ES-I3 (cell line): ENCODE data around the gene PLEKHM2.

Source experiments
- H3K36me3 ChIP-seq: 2 replicates; pipeline ENCODE4 v1.6.1; 2013; ENCODE audit warnings: mild to moderate bottlenecking, low read length, control low read depth, moderate library complexity; ENCODE audit not compliant: insufficient read depth
- H3K4me1 ChIP-seq: 2 replicates; pipeline ENCODE4 v1.6.1; 2013; ENCODE audit warnings: mild to moderate bottlenecking, control low read depth, low read length; ENCODE audit not compliant: insufficient read depth
- H3K9ac ChIP-seq: 2 replicates; pipeline ENCODE4 v1.6.1; 2013; ENCODE audit warnings: low read depth, mild to moderate bottlenecking, low read length, moderate library complexity
- H3K9me3 ChIP-seq: 2 replicates; pipeline ENCODE4 v1.6.1; 2013; ENCODE audit warnings: mild to moderate bottlenecking, low read length, moderate library complexity; ENCODE audit not compliant: control insufficient read depth, insufficient read depth

PLEKHM2 gene

GRCh38 chr1:15668089-15668754, 15.9 kb upstream of the PLEKHM2 start:
- no peaks in the 10 kb centered on the region for H3K36me3 ChIP-seq
- H3K4me1 ChIP-seq: no peaks in the 10 kb centered on the region
- no peak overlapping the region for H3K9ac ChIP-seq
- no peaks in the 10 kb centered on the region for H3K9me3 ChIP-seq

- Histone ChIP-seq H3K9me3 (no peaks in the 10 kb centered on the region), H3K36me3 (no peaks in the 10 kb centered on the region), H3K9ac (no peak overlapping the region), H3K4me1 (no peaks in the 10 kb centered on the region)
Measured at GRCh38 chr1:15669074-15669473, 15.0 kb upstream of the PLEKHM2 start.

GRCh38 chr1:15669864-15670263, 14.3 kb upstream of the PLEKHM2 start:
- Histone ChIP-seq H3K9ac (no peak overlapping the region), H3K4me1 (no peaks in the 10 kb centered on the region), H3K36me3 (no peaks in the 10 kb centered on the region), H3K9me3 (no peaks in the 10 kb centered on the region)

- Histone ChIP-seq H3K9me3 (no peaks in the 10 kb centered on the region), H3K4me1 (no peaks in the 10 kb centered on the region), H3K9ac (no peak overlapping the region), H3K36me3 (no peaks in the 10 kb centered on the region)
Measured at GRCh38 chr1:15671430-15671829, 12.7 kb upstream of the PLEKHM2 start.

GRCh38 chr1:15674386-15675159, 9.5 kb upstream of the PLEKHM2 start:
- Histone ChIP-seq H3K9me3 (peaks cover 7% of the 10 kb centered on the region), H3K36me3 (no peaks in the 10 kb centered on the region), H3K4me1 (no peaks in the 10 kb centered on the region), H3K9ac (no peak overlapping the region)

- no peaks in the 10 kb centered on the region; the same call in 1 of the 2 replicates for H3K4me1 ChIP-seq
- H3K9ac ChIP-seq: no peak overlapping the region
- H3K9me3 ChIP-seq: peaks cover 7% of the 10 kb centered on the region
- H3K36me3 ChIP-seq: no peaks in the 10 kb centered on the region
Measured at GRCh38 chr1:15676010-15676409, 8.1 kb upstream of the PLEKHM2 start.

GRCh38 chr1:15676688-15677661, 7.1 kb upstream of the PLEKHM2 start:
- no peaks in the 10 kb centered on the region for H3K36me3 ChIP-seq
- no peak overlapping the region for H3K9ac ChIP-seq
- peaks cover 7% of the 10 kb centered on the region for H3K9me3 ChIP-seq
- peaks cover 7% of the 10 kb centered on the region; the same call in 1 of the 2 replicates for H3K4me1 ChIP-seq

- H3K4me1 ChIP-seq: peaks cover 7% of the 10 kb centered on the region; the same call in 1 of the 2 replicates
- H3K9me3 ChIP-seq: peaks cover 7% of the 10 kb centered on the region
- H3K36me3 ChIP-seq: no peaks in the 10 kb centered on the region
Measured at GRCh38 chr1:15678578-15678977, 5.5 kb upstream of the PLEKHM2 start.

GRCh38 chr1:15680131-15680530, 4.0 kb upstream of the PLEKHM2 start:
- Histone ChIP-seq H3K4me1 (peaks cover 7% of the 10 kb centered on the region; the same call in 1 of the 2 replicates), H3K36me3 (no peaks in the 10 kb centered on the region), H3K9ac (no peak overlapping the region), H3K9me3 (peaks cover 7% of the 10 kb centered on the region)

More at GRCh38 chr1:15678578-15678977, 5.5 kb upstream of the PLEKHM2 start:
- H3K9ac ChIP-seq: no peak overlapping the region

GRCh38 chr1:15680561-15681348, 3.4 kb upstream of the PLEKHM2 start:
- H3K9me3 ChIP-seq: peaks cover 7% of the 10 kb centered on the region
- no peaks in the 10 kb centered on the region for H3K36me3 ChIP-seq
- H3K9ac ChIP-seq: no peak overlapping the region
- H3K4me1 ChIP-seq: peaks cover 11% of the 10 kb centered on the region; the same call in 1 of the 2 replicates

GRCh38 chr1:15681349-15682292, 2.5 kb upstream of the PLEKHM2 start:
- Histone ChIP-seq H3K4me1 (peaks cover 14% of the 10 kb centered on the region; the same call in 1 of the 2 replicates), H3K36me3 (no peaks in the 10 kb centered on the region), H3K9ac (no peak overlapping the region), H3K9me3 (peaks cover 5% of the 10 kb centered on the region)

GRCh38 chr1:15682936-15683341, 1.2 kb upstream of the PLEKHM2 start:
- H3K9me3 ChIP-seq: no peaks in the 10 kb centered on the region
- peaks cover 14% of the 10 kb centered on the region; the same call in 1 of the 2 replicates for H3K4me1 ChIP-seq
- H3K36me3 ChIP-seq: no peaks in the 10 kb centered on the region
- no peak overlapping the region for H3K9ac ChIP-seq
